Smooth muscle cell (in vitro differentiated cells): Measurements from ENCODE around the gene EXOSC3. TPM values are rescaled to one million over a fixed set of nuclear protein-coding genes. Genes with fewer than 3 reads are reported as not detected.

Experiments
- polyA plus RNA-seq: library from polyadenylated mRNA; unstranded; fragments of >200 nt; fragmentation: Nextera tagmentation; extraction: Ambion mirVana; gene quantifications from 2 replicates; pipeline ENCODE4 v1.2.1, GENCODE V29; 2016
- total RNA-seq: library from RNA; depleted of rRNA; stranded (reverse); fragments of >200 nt; gene quantifications from 2 replicates; pipeline ENCODE4 v1.2.3, GENCODE V29; 2014

The EXOSC3 gene
- total and polyA plus RNA-seq, 2 experiments from 2014 or later = 21.6 to 22.6 TPM

Other genes starting within 250 kb of the EXOSC3 start
- gene FBXO10, start 208.7 kb downstream of the EXOSC3 start, total RNA-seq = 3.5 and 6.4 TPM in 2 replicates
- gene FBXO10, start 208.7 kb downstream of the EXOSC3 start, polyA plus RNA-seq = 4.8 and 7.0 TPM in 2 replicates
- 194 and 220 TPM in 2 replicates for gene TOMM5, start 192.5 kb downstream of the EXOSC3 start, total RNA-seq
- 221 and 296 TPM in 2 replicates for gene TOMM5, start 192.5 kb downstream of the EXOSC3 start, polyA plus RNA-seq
- 0.22 TPM in 1 of 2 replicates, not detected in the other for gene FRMPD1, start 134.1 kb downstream of the EXOSC3 start, total RNA-seq
- not detected in 2 replicates for gene FRMPD1, start 134.1 kb downstream of the EXOSC3 start, polyA plus RNA-seq
- gene TRMT10B, start 31.3 kb downstream of the EXOSC3 start, total RNA-seq = 1.2 and 2.7 TPM in 2 replicates
- gene TRMT10B, start 31.3 kb downstream of the EXOSC3 start, polyA plus RNA-seq = 6.4 and 8.1 TPM in 2 replicates
- gene DCAF10, start 15.7 kb upstream of the EXOSC3 start, total RNA-seq = 70.8 and 77.0 TPM in 2 replicates
- 34.6 and 35.6 TPM in 2 replicates for gene DCAF10, start 15.7 kb upstream of the EXOSC3 start, polyA plus RNA-seq
- gene SLC25A51, start 119.1 kb upstream of the EXOSC3 start, total RNA-seq = 32.0 and 42.9 TPM in 2 replicates
- gene SLC25A51, start 119.1 kb upstream of the EXOSC3 start, polyA plus RNA-seq = 6.5 and 13.0 TPM in 2 replicates